ENCODE data around the gene TNNI3. TPM values are rescaled to one million over a fixed set of nuclear protein-coding genes. Genes with fewer than 3 reads are reported as not detected.
"Not testable (repeated sequence)": the region's sequence is repeated elsewhere in the genome, so short reads cannot be mapped to it uniquely, and the experiment has no call there.

The TNNI3 gene
- total RNA-seq, 1 donor from 2014 or later: not detected

DNA sequence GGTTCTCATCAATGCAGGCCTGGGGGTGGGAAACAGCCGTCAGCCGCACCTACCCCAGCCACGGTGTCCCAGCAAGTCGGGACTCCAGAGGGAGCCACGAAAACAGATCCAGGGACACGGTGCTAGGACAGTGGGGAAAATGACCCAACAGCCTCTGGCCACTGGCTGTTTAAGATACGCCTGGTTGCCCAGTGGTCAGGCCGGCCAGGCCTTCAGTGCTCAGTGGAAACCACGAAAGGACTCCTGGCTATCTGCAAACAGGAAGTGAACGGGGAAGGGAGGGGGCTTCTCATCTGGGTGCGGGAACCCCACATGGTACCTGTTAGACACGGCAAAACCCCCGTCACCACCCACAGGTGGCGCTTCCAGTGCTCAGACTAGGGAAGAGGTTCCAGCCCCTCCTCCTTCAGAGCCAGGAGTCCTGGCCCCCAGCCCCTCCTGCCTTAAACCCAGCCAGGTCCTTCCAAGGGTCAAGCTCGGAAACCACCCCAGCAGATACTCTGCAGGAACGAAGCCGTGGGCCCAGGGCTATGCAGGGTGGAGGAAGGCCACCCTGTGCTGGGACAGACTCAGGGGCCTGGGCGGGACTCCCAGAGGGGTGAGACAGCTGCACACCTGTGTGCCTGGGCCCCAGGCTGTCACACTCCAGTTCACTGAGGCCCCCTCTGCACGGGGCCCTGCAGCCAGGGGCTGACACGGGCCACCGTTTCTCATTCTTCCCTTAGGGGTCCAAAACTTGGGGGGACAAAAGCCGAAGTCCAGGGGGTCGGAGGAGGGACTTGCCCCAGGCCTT is 44.6 kb downstream of the TNNI3 start:
- intact Hi-C loops (cut with micrococcal nuclease): loop anchor here (10.0 kb wide), 1 partner anchor 512 kb away; the partner anchor contains the start of gene ZNF784
- H3K4me3 Mint-ChIP-seq (ENCODE audit: low read depth): no peak overlapping the region
- no peaks in the 10 kb centered on the region for H3K9me3 Mint-ChIP-seq
- peaks cover 37% of the 10 kb centered on the region for H3K36me3 Mint-ChIP-seq (ENCODE audit: low read depth)
- peaks cover 19% of the 10 kb centered on the region for H3K4me1 Mint-ChIP-seq (ENCODE audit: low read depth)
- no peak overlapping the region for H3K27ac Mint-ChIP-seq
- DNase-seq (ENCODE audit: low spot score): no peak
- H3K27me3 Mint-ChIP-seq (ENCODE audit: low read depth): no peaks in the 10 kb centered on the region

DNA sequence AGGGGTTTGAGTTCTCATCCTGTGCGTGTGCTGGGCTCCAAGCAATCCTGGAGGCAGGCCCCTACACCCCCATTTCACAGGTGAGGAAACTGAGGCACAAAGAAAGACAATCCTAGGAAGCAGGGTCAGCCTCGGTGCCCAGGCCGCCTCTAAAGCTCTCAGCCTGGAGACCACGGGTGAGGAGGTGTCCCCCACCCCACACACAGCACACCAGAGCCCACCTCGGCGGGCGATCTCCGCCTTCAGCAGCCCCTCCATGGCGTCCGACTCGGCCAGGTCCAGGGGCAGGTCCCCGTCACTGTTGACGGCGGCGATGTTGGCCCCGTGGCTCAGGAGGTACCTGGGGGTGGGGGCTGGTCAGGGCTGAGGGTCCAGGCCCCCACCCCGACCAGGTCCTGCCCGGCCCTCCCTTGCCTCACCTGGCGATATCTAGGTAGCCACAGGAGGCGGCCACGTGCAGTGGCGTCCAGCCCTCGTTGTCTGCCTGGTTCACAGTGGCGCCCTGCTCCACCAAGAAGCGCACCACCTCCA is 45.2 kb downstream of the TNNI3 start:
- peaks cover 40% of the 10 kb centered on the region for H3K36me3 Mint-ChIP-seq (ENCODE audit: low read depth)
- no peak overlapping the region for H3K27ac Mint-ChIP-seq
- H3K4me1 Mint-ChIP-seq (ENCODE audit: low read depth): peaks cover 17% of the 10 kb centered on the region
- H3K27me3 Mint-ChIP-seq (ENCODE audit: low read depth): no peaks in the 10 kb centered on the region
- no peak overlapping the region for H3K4me3 Mint-ChIP-seq (ENCODE audit: low read depth)
- no peak for DNase-seq (ENCODE audit: low spot score)
- intact Hi-C loops (cut with micrococcal nuclease): loop anchor here (10.0 kb wide), 1 partner anchor 512 kb away; the partner anchor contains the start of gene ZNF784
- no peaks in the 10 kb centered on the region for H3K9me3 Mint-ChIP-seq

DNA sequence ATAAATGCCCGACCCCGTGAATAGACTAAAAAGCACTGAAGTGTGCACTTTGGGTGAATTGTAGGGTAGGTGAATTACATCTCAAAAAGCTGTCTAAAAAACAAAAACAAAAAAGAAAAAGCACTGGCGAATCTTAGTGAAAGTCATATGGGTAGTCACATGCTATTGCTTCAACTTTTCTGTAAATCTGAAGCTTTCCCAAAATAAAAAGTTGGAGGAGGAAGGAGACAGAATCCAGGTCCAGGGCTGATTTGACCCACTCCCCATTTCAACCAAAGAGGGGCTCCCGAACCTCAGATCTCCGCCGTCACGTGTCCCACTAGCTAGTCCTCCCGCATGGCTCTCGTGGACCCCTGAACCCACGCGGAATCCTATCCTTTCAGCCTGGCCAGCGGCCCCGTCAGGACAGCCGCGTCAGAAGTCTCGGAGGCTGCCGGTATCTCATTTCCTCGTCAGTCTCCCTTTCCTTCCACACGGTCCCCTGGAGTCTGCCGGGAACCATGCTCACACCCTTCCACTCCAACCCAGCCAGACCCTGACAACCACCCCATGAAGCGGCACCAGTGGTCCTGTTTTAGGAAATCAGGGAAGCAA is 46.2 kb downstream of the TNNI3 start:
- DNase-seq (ENCODE audit: low spot score): no peak
- no peak overlapping the region for H3K4me3 Mint-ChIP-seq (ENCODE audit: low read depth)
- peaks cover 42% of the 10 kb centered on the region for H3K36me3 Mint-ChIP-seq (ENCODE audit: low read depth)
- no peaks in the 10 kb centered on the region for H3K9me3 Mint-ChIP-seq
- no peak overlapping the region for H3K27ac Mint-ChIP-seq
- H3K4me1 Mint-ChIP-seq (ENCODE audit: low read depth): peaks cover 15% of the 10 kb centered on the region
- H3K27me3 Mint-ChIP-seq (ENCODE audit: low read depth): no peaks in the 10 kb centered on the region
- intact Hi-C loops (cut with micrococcal nuclease): loop anchor here (10.0 kb wide), 1 partner anchor 513 kb away; the partner anchor contains the start of gene ZNF784

DNA sequence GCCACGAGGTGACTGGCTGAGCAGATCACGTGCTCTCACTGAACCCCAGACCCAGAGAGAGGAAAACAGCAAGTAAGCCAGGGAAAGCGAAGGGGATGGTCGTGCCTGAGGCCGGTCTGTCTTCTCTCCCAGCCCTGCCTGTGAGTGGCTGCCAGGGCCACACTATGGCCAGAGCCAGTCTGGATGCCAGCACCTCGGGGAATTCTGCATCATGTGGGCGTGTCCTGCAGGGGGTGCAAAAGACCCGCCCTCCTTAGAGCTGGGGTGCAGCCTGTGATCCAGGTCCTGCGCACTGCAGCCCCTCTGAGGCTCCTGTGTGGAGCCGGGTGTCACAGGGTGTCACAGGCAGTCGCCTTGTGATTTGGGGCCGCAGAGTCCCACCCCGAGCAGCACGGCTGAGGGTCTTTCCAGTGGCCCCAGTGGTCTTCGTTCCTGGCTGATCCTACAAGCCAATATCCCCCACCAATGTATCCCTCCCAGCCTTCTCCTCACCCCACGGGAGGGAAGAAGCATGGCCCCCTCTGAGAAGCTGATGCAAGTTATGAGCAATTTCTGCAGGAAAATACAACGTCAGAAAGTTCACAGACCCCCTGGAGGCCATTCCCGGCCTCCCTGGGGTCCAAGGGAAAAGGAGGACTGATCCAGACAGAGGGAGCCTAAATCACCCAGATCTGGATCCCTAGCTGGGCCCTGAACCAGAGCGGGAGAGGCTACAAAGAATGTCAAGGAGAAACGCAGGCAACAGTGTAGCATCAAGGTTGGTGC is 47.8 kb downstream of the TNNI3 start:
- Mint-ChIP-seq H3K4me3 (ENCODE audit: low read depth) (no peak overlapping the region), H3K36me3 (ENCODE audit: low read depth) (peaks cover 45% of the 10 kb centered on the region), H3K4me1 (ENCODE audit: low read depth) (no peaks in the 10 kb centered on the region), H3K9me3 (no peaks in the 10 kb centered on the region), H3K27me3 (ENCODE audit: low read depth) (no peaks in the 10 kb centered on the region), H3K27ac (no peak overlapping the region)
- DNase-seq (ENCODE audit: low spot score): no peak
- intact Hi-C loops (cut with micrococcal nuclease): loop anchor here (10.0 kb wide), 1 partner anchor 515 kb away; the partner anchor contains the start of gene ZNF784

DNA sequence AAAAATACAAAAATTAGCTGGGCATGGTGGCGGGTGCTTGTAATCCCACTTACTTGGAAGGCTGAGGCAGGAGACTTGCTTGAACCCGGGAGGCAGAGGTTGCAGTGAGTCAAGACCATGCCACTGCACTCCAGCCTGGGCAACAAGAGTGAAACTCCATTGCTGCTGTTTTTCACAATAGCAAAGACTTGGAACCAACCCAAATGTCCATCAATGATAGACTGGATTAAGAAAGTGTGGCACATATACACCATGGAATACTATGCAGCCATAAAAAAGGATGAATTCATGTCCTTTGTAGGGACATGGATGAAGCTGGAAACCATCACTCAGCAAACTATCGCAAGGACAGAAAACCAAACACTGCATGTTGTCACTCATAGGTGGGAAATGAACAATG is 50.3 kb downstream of the TNNI3 start:
- peaks cover 59% of the 10 kb centered on the region for H3K36me3 Mint-ChIP-seq (ENCODE audit: low read depth)
- H3K27ac Mint-ChIP-seq; intact Hi-C loops (cut with micrococcal nuclease); H3K4me1 Mint-ChIP-seq (ENCODE audit: low read depth); DNase-seq (ENCODE audit: low spot score); H3K9me3 Mint-ChIP-seq; H3K4me3 Mint-ChIP-seq (ENCODE audit: low read depth); H3K27me3 Mint-ChIP-seq (ENCODE audit: low read depth): not testable (repeated sequence)

DNA sequence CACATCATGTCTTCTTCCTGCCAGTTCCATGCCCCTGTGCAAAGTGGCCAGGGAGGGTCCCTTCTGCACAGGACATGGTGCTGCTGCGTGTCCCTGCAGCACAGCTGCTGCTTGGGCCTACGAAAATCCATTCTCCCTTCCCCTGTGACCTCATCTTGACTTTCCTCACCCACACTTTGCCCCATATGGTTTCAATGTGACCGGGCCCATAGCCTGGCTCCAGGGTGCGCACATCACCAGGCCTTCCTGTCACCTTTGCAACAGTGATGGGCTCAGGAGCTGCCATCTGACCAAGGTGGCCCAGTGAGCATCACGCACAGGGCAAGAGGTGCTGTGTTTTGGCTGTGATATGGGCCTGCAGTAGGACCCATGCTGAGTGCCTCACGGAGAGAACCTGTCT is 50.9 kb downstream of the TNNI3 start:
- no peaks in the 10 kb centered on the region for H3K9me3 Mint-ChIP-seq
- no peak for DNase-seq (ENCODE audit: low spot score)
- no peaks in the 10 kb centered on the region for H3K4me1 Mint-ChIP-seq (ENCODE audit: low read depth)

DNA sequence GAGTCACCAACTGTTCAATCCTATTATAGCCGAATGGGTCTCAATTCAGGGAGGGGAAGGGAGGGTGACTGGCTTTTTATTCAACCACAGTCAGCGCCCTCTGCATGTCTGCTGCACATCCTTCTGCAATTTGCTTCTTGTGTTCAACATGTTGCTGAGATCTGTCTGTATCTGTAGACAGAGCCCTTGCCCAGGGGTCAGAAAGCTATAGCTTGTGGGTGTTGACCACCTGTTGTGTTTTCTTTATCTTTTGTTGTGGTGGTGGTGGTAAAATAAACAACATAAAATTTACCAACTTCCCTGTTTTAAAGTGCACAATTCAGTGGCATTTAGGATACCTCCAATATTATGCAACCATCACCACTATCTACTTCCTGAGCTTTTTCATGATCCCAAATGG is 52.3 kb downstream of the TNNI3 start:
- no peak overlapping the region for H3K27ac Mint-ChIP-seq
- no peaks in the 10 kb centered on the region for H3K27me3 Mint-ChIP-seq (ENCODE audit: low read depth)
- intact Hi-C loops (cut with micrococcal nuclease): no loop called here
- DNase-seq (ENCODE audit: low spot score): no peak
- no peaks in the 10 kb centered on the region for H3K4me1 Mint-ChIP-seq (ENCODE audit: low read depth)
- peaks cover 65% of the 10 kb centered on the region for H3K36me3 Mint-ChIP-seq (ENCODE audit: low read depth)
- H3K4me3 Mint-ChIP-seq (ENCODE audit: low read depth): no peak overlapping the region
- no peaks in the 10 kb centered on the region for H3K9me3 Mint-ChIP-seq

More for the DNA sequence above, 50.9 kb downstream of the TNNI3 start:
- H3K27me3 Mint-ChIP-seq (ENCODE audit: low read depth): no peaks in the 10 kb centered on the region
- H3K27ac Mint-ChIP-seq: no peak overlapping the region
- H3K36me3 Mint-ChIP-seq (ENCODE audit: low read depth): peaks cover 66% of the 10 kb centered on the region
- intact Hi-C loops (cut with micrococcal nuclease): no loop called here
- H3K4me3 Mint-ChIP-seq (ENCODE audit: low read depth): no peak overlapping the region

DNA sequence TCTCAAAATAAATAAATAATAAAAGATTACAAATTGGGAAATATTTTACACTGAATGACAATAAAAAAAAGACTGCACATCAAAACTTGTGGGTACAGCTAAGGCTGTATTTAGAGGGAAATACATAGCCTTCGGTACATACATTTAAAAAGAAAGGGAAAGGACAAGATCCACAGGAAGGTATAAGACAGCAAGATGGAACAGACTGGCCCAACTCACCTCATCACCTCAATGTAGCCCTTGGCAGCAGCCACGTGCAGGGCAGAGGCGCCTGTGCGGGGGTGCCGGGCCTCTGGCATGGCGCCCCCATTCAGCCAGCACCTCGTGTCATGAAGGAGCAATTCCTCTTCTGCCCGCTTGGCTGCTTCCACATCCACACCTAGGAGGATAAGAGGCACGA is 54.3 kb downstream of the TNNI3 start:
- H3K36me3 Mint-ChIP-seq (ENCODE audit: low read depth): peaks cover 52% of the 10 kb centered on the region

More for the DNA sequence above, 54.3 kb downstream of the TNNI3 start:
- Mint-ChIP-seq H3K4me3 (ENCODE audit: low read depth) (no peak overlapping the region), H3K9me3 (no peaks in the 10 kb centered on the region), H3K27me3 (ENCODE audit: low read depth) (no peaks in the 10 kb centered on the region), H3K27ac (no peak overlapping the region), H3K4me1 (ENCODE audit: low read depth) (no peaks in the 10 kb centered on the region)
- intact Hi-C loops (cut with micrococcal nuclease): no loop called here
- no peak for DNase-seq (ENCODE audit: low spot score)

Other genes with a start within 250 kb of the TNNI3 start
- not detected in 2 replicates for gene NLRP7, start 210.2 kb downstream of the TNNI3 start, total RNA-seq
- gene NLRP2, start 191.4 kb downstream of the TNNI3 start, total RNA-seq: 13.5 and 14.1 TPM in 2 replicates
- 0.37 and 0.50 TPM in 2 replicates for gene GP6, start 119.5 kb downstream of the TNNI3 start, total RNA-seq
- 18.3 and 18.9 TPM in 2 replicates for gene RDH13, start 94.6 kb downstream of the TNNI3 start, total RNA-seq
- gene EPS8L1, start 81.9 kb downstream of the TNNI3 start, total RNA-seq: 4.9 and 6.6 TPM in 2 replicates
- 104 and 108 TPM in 2 replicates for gene PPP1R12C, start 40.1 kb downstream of the TNNI3 start, total RNA-seq
- gene TNNT1, start 8.5 kb downstream of the TNNI3 start, total RNA-seq: 0.27 and 1.3 TPM in 2 replicates
- gene DNAAF3, start 8.9 kb upstream of the TNNI3 start, total RNA-seq: 0.23 and 0.27 TPM in 2 replicates
- 0.23 TPM in 1 of 2 replicates, not detected in the other for gene SYT5, start 22.6 kb upstream of the TNNI3 start, total RNA-seq
- gene PTPRH, start 51.8 kb upstream of the TNNI3 start, total RNA-seq: not detected in 2 replicates
- 6.0 and 6.7 TPM in 2 replicates for gene TMEM86B, start 71.0 kb upstream of the TNNI3 start, total RNA-seq
- 180 and 183 TPM in 2 replicates for gene PPP6R1, start 101.3 kb upstream of the TNNI3 start, total RNA-seq
- 59.0 and 59.3 TPM in 2 replicates for gene HSPBP1, start 122.4 kb upstream of the TNNI3 start, total RNA-seq
- 5.8 and 6.0 TPM in 2 replicates for gene BRSK1, start 126.3 kb upstream of the TNNI3 start, total RNA-seq
- gene TMEM150B, start 167.6 kb upstream of the TNNI3 start, total RNA-seq: 0.41 and 0.46 TPM in 2 replicates
- 34.3 and 35.3 TPM in 2 replicates for gene KMT5C, start 182.1 kb upstream of the TNNI3 start, total RNA-seq
- 1.8 TPM in 1 of 2 replicates, not detected in the other for gene COX6B2, start 197.0 kb upstream of the TNNI3 start, total RNA-seq
- not detected in 2 replicates for gene GARIN5B, start 205.5 kb upstream of the TNNI3 start, total RNA-seq
- 0.25 and 0.32 TPM in 2 replicates for gene IL11, start 212.7 kb upstream of the TNNI3 start, total RNA-seq
- gene TMEM190, start 219.1 kb upstream of the TNNI3 start, total RNA-seq: not detected in 2 replicates
- gene TMEM238, start 226.6 kb upstream of the TNNI3 start, total RNA-seq: 7.9 and 10.5 TPM in 2 replicates
- gene RPL28, start 228.2 kb upstream of the TNNI3 start, total RNA-seq: 2,206 and 2,207 TPM in 2 replicates

Data from activated T-helper 2 cell treated with anti-CD3 and anti-CD28 coated beads, Interferon-gamma antibody, Interleukin-2, Interleukin-4, amounts not matched to agents 10 μg/mL and 5 μg/mL and 100 μg/mL, durations not matched to agents 14 hours and 24 hours and 36 hours (primary cell).